ENCODE results near the gene PPIP5K1. TPM values are rescaled to one million over a fixed set of nuclear protein-coding genes. Genes with fewer than 3 reads are reported as not detected.
A peak's percentile ranks its signal among the peaks of the same experiment; 100 is the strongest.

PPIP5K1 gene
- total RNA-seq, 1 experiment from 2014 or later: 33.5 TPM

GRCh38 chr15:43510200-43511011 lies 79.6 kb downstream of the PPIP5K1 start:
- Histone ChIP-seq H3K36me3 (ENCODE audit: insufficient read depth, low read length, poor library complexity, severe bottlenecking) (no peaks in the 10 kb centered on the region), H3K4me3 (ENCODE audit: low read depth, low read length, poor library complexity, severe bottlenecking) (peak overlapping the region; percentile 49), H3K27ac (ENCODE audit: low read depth, low read length, poor library complexity, severe bottlenecking) (peak overlapping the region; percentile 71), H3K4me1 (ENCODE audit: insufficient read depth, low read length, poor library complexity, severe bottlenecking) (peaks cover 43% of the 10 kb centered on the region), H3K27me3 (replicated peaks; ENCODE audit: insufficient read depth, low read depth, low read length, poor library complexity) (no peaks in the 10 kb centered on the region), H3K9me3 (ENCODE audit: low read depth, low read length, poor library complexity, severe bottlenecking) (no peaks in the 10 kb centered on the region)
- intact Hi-C loops (cut with micrococcal nuclease; ENCODE audit: unreplicated experiment): loop anchor here (1.0 to 10.0 kb wide), 2 partner anchors 17 to 66 kb away; partner anchors contain the start of gene TP53BP1
- ChIA-PET CTCF (interaction anchor here (1.8 kb wide), 1 partner anchor 69 kb away, joined by 6 read pairs; no protein-coding TSS in a partner anchor), POLR2A (ENCODE audit: low non-redundant PET) (interaction anchor here (0.6 to 0.7 kb wide), 3 partner anchors 20 to 70 kb away, joined by 4 to 12 read pairs (median 4); no protein-coding TSS in a partner anchor)
- DNase-seq (ENCODE audit: low spot score): peak; percentile 100
- no peak for TF ChIP-seq EZH2 (IDR thresholded peaks at IDR 0.05; ENCODE audit: borderline replicate concordance, low read depth, low read length, poor library complexity, severe bottlenecking)
- 0 out of 2 replicates have a peak, but pooled peaks have one; percentile 24 for TF ChIP-seq CTCF (conservative IDR thresholded peaks at IDR 0.05; ENCODE audit: low read depth, low read length)
- BruUV-seq (replicated peaks): TSS peak; percentile 87

GRCh38 chr15:43509660-43510199 lies 80.3 kb downstream of the PPIP5K1 start:
- peak overlapping the region; percentile 49 for H3K4me3 ChIP-seq (ENCODE audit: low read depth, low read length, poor library complexity, severe bottlenecking)
- no peak for TF ChIP-seq EZH2 (IDR thresholded peaks at IDR 0.05; ENCODE audit: borderline replicate concordance, low read depth, low read length, poor library complexity, severe bottlenecking)
- TF ChIP-seq CTCF (conservative IDR thresholded peaks at IDR 0.05; ENCODE audit: low read depth, low read length): no peak
- H3K9me3 ChIP-seq (ENCODE audit: low read depth, low read length, poor library complexity, severe bottlenecking): no peaks in the 10 kb centered on the region
- no TSS peak for BruUV-seq (replicated peaks)
- DNase-seq (ENCODE audit: low spot score): no peak
- peaks cover 44% of the 10 kb centered on the region for H3K4me1 ChIP-seq (ENCODE audit: insufficient read depth, low read length, poor library complexity, severe bottlenecking)
- ChIA-PET POLR2A (ENCODE audit: low non-redundant PET) (interaction anchor here (0.6 to 0.7 kb wide), 2 partner anchors 49 to 69 kb away, joined by 4 to 12 read pairs; no protein-coding TSS in a partner anchor), CTCF (interaction anchor here (1.8 kb wide), 1 partner anchor 69 kb away, joined by 6 read pairs; no protein-coding TSS in a partner anchor)
- intact Hi-C loops (cut with micrococcal nuclease; ENCODE audit: unreplicated experiment): loop anchor here (1.0 to 10.0 kb wide), 2 partner anchors 16 to 65 kb away; partner anchors contain the start of gene TP53BP1
- peak overlapping the region; percentile 71 for H3K27ac ChIP-seq (ENCODE audit: low read depth, low read length, poor library complexity, severe bottlenecking)
- H3K27me3 ChIP-seq (replicated peaks; ENCODE audit: insufficient read depth, low read depth, low read length, poor library complexity): no peaks in the 10 kb centered on the region
- no peaks in the 10 kb centered on the region for H3K36me3 ChIP-seq (ENCODE audit: insufficient read depth, low read length, poor library complexity, severe bottlenecking)

DNA sequence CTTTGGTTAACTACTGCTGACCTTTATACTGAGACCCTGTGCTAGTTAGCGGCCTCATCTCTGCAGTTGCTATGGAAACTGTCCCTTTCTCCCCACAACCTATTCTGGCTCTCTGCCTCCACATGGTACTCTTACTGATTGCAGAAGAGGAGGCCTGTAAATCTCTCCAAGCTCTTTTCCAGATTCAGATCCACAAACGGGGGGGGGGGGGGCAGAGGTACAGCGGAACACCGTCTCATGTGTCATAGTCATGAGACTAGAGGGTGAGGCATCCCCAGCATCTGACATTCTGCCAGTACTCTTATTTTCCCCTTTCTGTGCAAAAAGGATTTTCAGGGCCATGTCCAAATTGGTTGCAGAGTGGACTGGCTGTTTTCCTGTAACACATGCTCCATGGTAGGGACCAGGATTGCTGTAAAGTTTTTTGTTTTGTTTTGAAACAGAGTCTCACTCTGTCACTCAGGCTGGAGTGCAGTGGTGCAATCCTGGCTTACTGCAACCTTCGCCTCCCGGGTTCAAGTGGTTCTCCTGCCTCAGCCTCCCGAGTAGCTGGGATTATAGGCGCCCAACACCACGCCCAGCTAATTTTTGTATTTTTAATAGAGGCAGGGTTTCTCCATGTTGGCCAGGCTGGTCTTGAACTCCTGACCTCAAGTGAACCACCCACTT lies 80.9 kb downstream of the PPIP5K1 start:
- H3K9me3 ChIP-seq (ENCODE audit: low read depth, low read length, poor library complexity, severe bottlenecking): no peaks in the 10 kb centered on the region
- H3K27ac ChIP-seq (ENCODE audit: low read depth, low read length, poor library complexity, severe bottlenecking): peak overlapping the region; percentile 71
- ChIA-PET CTCF (no interaction called here), POLR2A (ENCODE audit: low non-redundant PET) (no interaction called here)
- intact Hi-C loops (cut with micrococcal nuclease; ENCODE audit: unreplicated experiment): no loop called here
- peak overlapping the region; percentile 49 for H3K4me3 ChIP-seq (ENCODE audit: low read depth, low read length, poor library complexity, severe bottlenecking)
- no peaks in the 10 kb centered on the region for H3K27me3 ChIP-seq (replicated peaks; ENCODE audit: insufficient read depth, low read depth, low read length, poor library complexity)
- TF ChIP-seq EZH2 (IDR thresholded peaks at IDR 0.05; ENCODE audit: borderline replicate concordance, low read depth, low read length, poor library complexity, severe bottlenecking): no peak
- no TSS peak for BruUV-seq (replicated peaks)
- no peaks in the 10 kb centered on the region for H3K36me3 ChIP-seq (ENCODE audit: insufficient read depth, low read length, poor library complexity, severe bottlenecking)
- peaks cover 40% of the 10 kb centered on the region for H3K4me1 ChIP-seq (ENCODE audit: insufficient read depth, low read length, poor library complexity, severe bottlenecking)
- no peak for DNase-seq (ENCODE audit: low spot score)
